Psoas muscle (tissue), 8 donors: ENCODE results near the gene EMX1. TPM values are rescaled to one million over a fixed set of nuclear protein-coding genes. Genes with fewer than 3 reads are reported as not detected.
A peak's percentile ranks its signal among the peaks of the same experiment; 100 is the strongest.

Source experiments
- ATAC-seq, 4 donors: fragments of 200-7000 bp; cut with Tn5 transposase; one replicate each; pipeline ENCODE4 v1.9.1; 2020; ENCODE audit warnings: moderate library complexity in 3 of 4, mild to moderate bottlenecking in 2 of 4
- DNase-seq, 2 donors: peaks; one replicate each; pipeline ENCODE4 v3.0.0-alpha.2; 2020
- H3K27ac ChIP-seq: fragments of 200-600 bp; one replicate; pipeline ENCODE4 v1.8.0; 2022
- H3K27me3 ChIP-seq, 3 donors: fragments of 200-600 bp in 1 of 3; one replicate each; pipeline versions ENCODE4 v1.6.1 to v1.8.0; 2013 to 2022; ENCODE audit warnings: low read length in 2 of 3, mild to moderate bottlenecking in 2 of 3, moderate library complexity in 1 of 3; ENCODE audit not compliant: insufficient read depth in 3 of 3
- H3K36me3 ChIP-seq, 2 donors: fragments of 200-600 bp in 1 of 2; one replicate each; pipeline versions ENCODE4 v1.6.1 to v1.8.0; 2013 to 2022; ENCODE audit warnings: low read depth in 1 of 2, mild to moderate bottlenecking in 1 of 2, moderate library complexity in 1 of 2; ENCODE audit not compliant: insufficient read depth in 1 of 2
- H3K4me1 ChIP-seq: fragments of 200-600 bp; one replicate; pipeline ENCODE4 v1.8.0; 2022
- H3K4me3 ChIP-seq: fragments of 200-600 bp; one replicate; pipeline ENCODE4 v1.8.0; 2022; ENCODE audit warnings: mild to moderate bottlenecking
- H3K9me3 ChIP-seq: fragments of 200-600 bp; one replicate; pipeline ENCODE4 v1.8.0; 2022
- WGBS, 3 donors: extraction: QIAGEN DNeasy Blood & Tissue Kit; methylation state at CpG; one replicate each; pipeline versions ENCODE4 v1.1.6 to v1.1.7; 2013; 5-methylcytosine and 5-hydroxymethylcytosine counted together
- intact Hi-C, 2 donors: fragments of 100-400 bp; cut with DNase I; formaldehyde crosslinking; loops; one replicate each; pipeline versions ENCODE4 v1.11.0 to v1.14.2; 2022
- polyA plus RNA-seq, 3 donors: library from polyadenylated mRNA; stranded (reverse); fragments of 200-250 nt; gene quantifications; one replicate each; pipeline ENCODE4 v1.2.3, GENCODE V29; 2013
- total RNA-seq, 4 donors: library from RNA; stranded (reverse); fragmentation: NEBNext Ultra II Directional in 2 of 4; extraction: Animal tissue kit (Norgen Biotek cat#: 25700) in 2 of 4; gene quantifications; one replicate each; pipeline versions ENCODE4 v1.2.1 to v1.2.4, GENCODE V29; 2021 to 2023
- TF ChIP-seq, protein P1 (sequence below): fragments of 200-600 bp; IDR thresholded peaks from one replicate; pipeline ENCODE4 v1.8.0; 2022; ENCODE audit warnings: antibody characterized with exemption
- donor health status: healthy with polysubstance abuse.
- donor health status: DM: no; HTN: no; CAD: no; lungs with moderate emphysema.
- donor health status: Bipolar disorder and iron deficiency.
- donor health status: healthy.
- donor health status: DM: yes; HTN: yes; CAD: no.
- donor health status: DM: no; HTN: no; CAD: no.
- donor health status: DM: no; HTN: no; CAD: no.
- donor health status: DM: yes; HTN: yes; CAD: no.

EMX1 gene
- total and polyA plus RNA-seq, 7 donors = 0.01 TPM; not detected in 6

DNA sequence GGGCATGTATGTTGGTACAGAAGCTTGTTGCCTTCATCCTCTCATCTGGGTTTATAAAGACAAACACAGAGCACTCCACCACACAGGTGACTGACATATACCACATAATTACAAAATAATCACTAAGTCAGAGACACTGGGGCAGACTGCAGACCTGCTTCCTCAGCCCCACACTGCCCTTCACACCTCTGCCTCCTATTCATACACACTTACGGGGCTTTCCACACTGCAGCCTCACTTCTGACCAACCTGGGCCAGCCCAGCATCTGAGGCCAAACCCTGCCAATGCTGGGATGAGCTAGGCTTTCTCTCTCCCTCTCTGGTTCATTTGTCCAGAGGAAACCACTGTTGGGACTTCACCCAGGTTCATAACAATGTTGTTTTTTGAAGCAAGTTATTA is 4.5 kb downstream of the EMX1 start:
- TF ChIP-seq, protein P1, sequence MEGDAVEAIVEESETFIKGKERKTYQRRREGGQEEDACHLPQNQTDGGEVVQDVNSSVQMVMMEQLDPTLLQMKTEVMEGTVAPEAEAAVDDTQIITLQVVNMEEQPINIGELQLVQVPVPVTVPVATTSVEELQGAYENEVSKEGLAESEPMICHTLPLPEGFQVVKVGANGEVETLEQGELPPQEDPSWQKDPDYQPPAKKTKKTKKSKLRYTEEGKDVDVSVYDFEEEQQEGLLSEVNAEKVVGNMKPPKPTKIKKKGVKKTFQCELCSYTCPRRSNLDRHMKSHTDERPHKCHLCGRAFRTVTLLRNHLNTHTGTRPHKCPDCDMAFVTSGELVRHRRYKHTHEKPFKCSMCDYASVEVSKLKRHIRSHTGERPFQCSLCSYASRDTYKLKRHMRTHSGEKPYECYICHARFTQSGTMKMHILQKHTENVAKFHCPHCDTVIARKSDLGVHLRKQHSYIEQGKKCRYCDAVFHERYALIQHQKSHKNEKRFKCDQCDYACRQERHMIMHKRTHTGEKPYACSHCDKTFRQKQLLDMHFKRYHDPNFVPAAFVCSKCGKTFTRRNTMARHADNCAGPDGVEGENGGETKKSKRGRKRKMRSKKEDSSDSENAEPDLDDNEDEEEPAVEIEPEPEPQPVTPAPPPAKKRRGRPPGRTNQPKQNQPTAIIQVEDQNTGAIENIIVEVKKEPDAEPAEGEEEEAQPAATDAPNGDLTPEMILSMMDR = no peak
- DNase-seq (no peak), ATAC-seq (no peak)
- no peaks in the 10 kb centered on the region for H3K36me3 ChIP-seq
- intact Hi-C loops = no loop called here
- H3K9me3 ChIP-seq = no peaks in the 10 kb centered on the region
- WGBS, 3 donors = 90 to 95% (median 93%) methylated on average over 1 of the region's 1 CpG
- H3K27me3 ChIP-seq = peaks cover 0 to 98% (median 74%) of the 10 kb centered on the region in 3 donors
- no peak overlapping the region for H3K4me3 ChIP-seq
- H3K27ac ChIP-seq = no peak overlapping the region
- peaks cover 31% of the 10 kb centered on the region for H3K4me1 ChIP-seq

DNA sequence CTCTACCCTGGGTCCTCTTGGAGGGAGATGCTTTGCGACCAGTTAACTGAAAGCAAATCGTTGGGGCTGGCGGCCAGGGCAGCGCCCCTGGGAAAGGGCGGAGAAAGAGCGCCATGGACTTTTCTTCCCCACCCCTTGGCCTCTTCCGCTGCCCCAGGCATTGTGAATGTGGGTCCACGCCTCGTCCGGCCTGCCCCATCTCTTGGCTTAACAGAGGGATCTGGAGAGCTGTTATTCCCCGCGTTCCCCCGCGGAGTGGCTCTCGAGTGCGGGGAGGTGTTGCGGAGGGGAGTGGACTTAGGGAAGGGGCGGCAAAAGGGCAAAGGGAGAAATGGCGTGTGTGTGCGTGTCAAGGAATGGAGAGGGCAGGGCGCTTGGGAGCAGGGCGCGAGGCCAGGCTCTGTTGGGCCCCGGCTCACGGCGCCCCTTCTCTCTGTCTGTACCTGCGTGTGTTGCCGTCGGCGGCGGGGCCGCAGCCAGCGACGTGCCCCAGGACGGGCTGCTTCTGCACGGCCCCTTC is 6.6 kb downstream of the EMX1 start:
- 7 to 15% (median 8%) methylated on average over 20 to 36 of the region's 36 CpGs for WGBS, 3 donors
- Histone ChIP-seq H3K4me3 (no peak overlapping the region), H3K36me3 (no peaks in the 10 kb centered on the region)

DNA sequence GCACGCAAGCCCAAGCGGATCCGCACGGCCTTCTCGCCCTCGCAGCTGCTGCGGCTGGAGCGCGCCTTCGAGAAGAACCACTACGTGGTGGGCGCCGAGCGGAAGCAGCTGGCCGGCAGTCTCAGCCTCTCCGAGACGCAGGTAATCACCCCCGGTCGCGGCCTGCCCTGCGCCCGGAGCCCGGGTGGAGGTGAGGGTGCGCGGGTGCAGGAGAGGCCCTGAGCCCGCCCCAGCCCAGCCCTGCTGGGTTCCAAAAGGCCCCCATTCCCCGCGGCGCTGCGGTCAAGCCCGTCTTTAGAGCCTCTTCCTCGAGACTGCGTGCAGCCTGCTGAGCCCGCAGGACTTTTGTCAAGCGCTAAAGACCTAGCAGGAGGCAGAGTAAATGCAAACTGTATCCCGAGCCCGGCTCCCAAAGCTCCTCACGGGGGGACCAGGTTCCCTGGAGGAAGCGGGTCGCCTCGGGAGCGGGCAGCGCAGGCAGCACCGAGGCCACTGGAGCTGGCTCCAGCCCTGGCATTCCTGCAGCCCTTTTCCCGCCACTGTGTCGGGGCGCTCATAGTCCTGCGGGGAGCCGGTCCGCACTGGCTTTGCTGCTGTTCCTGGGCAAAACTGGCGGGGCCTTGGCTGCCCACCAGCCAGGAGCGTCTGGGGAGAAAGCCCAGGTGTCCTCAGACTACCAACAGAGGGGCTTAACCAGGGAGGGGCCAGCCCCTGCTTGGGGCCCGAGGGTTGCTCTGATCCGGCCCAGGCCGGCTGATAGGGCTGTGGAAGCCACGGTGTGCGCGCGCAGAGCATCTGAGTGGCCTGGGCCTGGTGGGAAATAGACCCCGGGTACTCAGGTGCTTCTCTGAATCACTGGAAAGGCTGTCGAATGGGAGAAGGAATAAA is 7.3 kb downstream of the EMX1 start:
- Histone ChIP-seq H3K9me3 (no peaks in the 10 kb centered on the region), H3K27me3 (peaks cover 0 to 99% (median 51%) of the 10 kb centered on the region in 3 donors), H3K27ac (no peak overlapping the region), H3K4me3 (no peak overlapping the region), H3K36me3 (no peaks in the 10 kb centered on the region), H3K4me1 (peaks cover 18% of the 10 kb centered on the region)
- intact Hi-C loops = no loop called here
- DNase-seq (no peak), ATAC-seq (peak; percentile 24 to 47 (median 38))
- 3 to 4% (median 3%) methylated on average over 52 to 61 of the region's 61 CpGs for WGBS, 3 donors
- TF ChIP-seq, protein P1 = no peak

More for the DNA sequence above, 6.6 kb downstream of the EMX1 start:
- Histone ChIP-seq H3K9me3 (no peaks in the 10 kb centered on the region), H3K27ac (no peak overlapping the region), H3K27me3 (peaks cover 0 to 98% (median 57%) of the 10 kb centered on the region in 3 donors), H3K4me1 (peaks cover 19% of the 10 kb centered on the region)
- intact Hi-C loops = no loop called here
- TF ChIP-seq, protein P1 = no peak
- DNase-seq = no peak
- ATAC-seq = peak in 2 of 4 donors; percentile 10 to 19

DNA sequence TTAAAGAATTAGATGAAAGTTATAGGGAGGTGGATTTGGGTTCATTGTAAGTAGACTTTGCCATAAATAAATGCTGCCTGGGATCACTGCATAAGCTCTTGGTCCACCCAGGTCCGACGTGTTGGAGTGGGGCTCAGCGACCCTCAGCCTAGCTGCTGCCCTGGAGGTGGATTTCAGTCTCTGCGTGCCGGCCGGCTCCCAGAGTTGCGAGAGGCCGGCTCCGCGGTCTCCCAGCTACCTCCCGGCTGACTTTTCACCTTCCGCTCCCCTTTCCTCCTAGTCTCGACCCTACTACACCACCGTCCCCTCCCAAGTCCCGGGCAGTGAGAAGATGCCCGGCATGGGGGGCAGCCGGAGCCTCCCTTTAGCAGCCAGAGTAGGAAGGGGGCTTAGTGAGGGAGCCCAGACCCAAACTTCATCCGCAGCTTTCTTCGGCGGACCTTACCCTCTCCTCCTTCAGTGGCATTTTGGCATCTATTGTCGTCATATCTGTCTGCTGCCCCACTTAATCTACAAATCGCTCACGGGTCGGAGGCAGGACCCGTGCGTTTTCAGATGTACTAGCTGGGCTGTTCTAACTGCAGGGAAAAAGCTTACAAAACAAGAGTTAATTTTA is 8.1 kb downstream of the EMX1 start:
- intact Hi-C loops = no loop called here
- Histone ChIP-seq H3K9me3 (no peaks in the 10 kb centered on the region), H3K4me1 (peaks cover 10% of the 10 kb centered on the region), H3K27ac (no peak overlapping the region), H3K36me3 (no peaks in the 10 kb centered on the region), H3K27me3 (peaks cover 0 to 91% (median 43%) of the 10 kb centered on the region in 3 donors), H3K4me3 (no peak overlapping the region)
- WGBS, 3 donors = 9 to 10% (median 9%) methylated on average over 26 of the region's 26 CpGs
- TF ChIP-seq, protein P1 = no peak
- no peak for DNase-seq
- ATAC-seq = no peak
